ACHN (cell line): ENCODE measurements around the gene SGPL1.

ENCODE experiments used
- DNase-seq: peaks from one replicate; pipeline ENCODE4 v3.0.0-alpha.2; 2015
- in situ Hi-C: cut with HindIII; loops from 2 replicates; pipeline ENCODE4 v1.10.0; 2017; ENCODE audit warnings: low sequenced_read_pairs, low pct_ligation_motif_present, low pct_unique_long_range_greater_than_20kb

Gene SGPL1

DNA sequence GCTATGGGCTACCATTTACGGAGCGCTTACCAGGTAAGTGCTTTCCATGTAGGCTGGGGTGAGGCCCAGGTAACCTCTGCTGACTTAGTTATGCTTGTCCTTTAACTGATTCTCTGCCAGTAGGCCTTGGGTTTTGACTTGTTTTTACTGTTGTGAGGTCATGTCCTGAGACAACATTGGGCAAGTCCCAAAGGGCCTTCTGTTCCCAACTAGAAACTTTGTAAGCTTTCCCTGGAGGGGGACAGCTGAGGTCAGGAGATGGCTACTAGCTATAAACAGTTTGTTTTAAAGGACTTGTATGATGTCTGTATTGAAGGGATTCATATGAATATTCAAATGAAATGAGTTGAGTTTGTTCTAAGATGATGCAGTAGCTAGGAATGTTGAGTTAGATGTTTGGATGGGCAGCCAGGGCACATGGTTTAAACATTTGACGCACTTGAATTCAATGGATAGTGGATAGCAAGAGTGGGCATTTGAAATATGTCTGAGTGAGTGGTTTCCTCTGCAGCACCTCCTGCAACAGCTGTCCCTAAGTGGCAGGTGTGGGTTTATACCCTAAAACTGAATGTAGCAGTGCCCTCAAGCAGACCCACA, 10.0 kb upstream of the SGPL1 start:
- DNase-seq: no peak
- in situ Hi-C loops: no loop called here

GRCh38 chr10:70806841-70807240, 8.9 kb upstream of the SGPL1 start:
- no peak for DNase-seq
- in situ Hi-C loops: no loop called here

DNA sequence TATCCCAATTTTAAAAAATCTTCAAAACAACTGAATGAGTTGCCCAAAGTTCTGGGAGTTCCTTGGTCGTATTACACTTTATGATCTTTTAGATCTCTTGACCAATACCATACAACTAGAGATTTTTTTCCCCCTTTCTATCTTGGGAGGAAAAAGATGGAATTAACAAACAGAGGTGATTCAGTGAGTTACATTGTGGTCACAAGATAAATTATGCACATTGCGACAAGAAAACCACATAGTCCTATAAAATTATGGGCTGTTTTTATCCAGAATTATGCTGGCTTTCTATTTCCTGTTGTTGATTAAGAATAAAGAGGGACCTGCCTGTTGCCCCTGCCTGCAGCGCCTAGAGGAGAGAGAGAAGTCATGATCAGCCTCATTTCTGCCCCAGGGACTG, 8.2 kb upstream of the SGPL1 start:
- DNase-seq: no peak
- in situ Hi-C loops: no loop called here

DNA sequence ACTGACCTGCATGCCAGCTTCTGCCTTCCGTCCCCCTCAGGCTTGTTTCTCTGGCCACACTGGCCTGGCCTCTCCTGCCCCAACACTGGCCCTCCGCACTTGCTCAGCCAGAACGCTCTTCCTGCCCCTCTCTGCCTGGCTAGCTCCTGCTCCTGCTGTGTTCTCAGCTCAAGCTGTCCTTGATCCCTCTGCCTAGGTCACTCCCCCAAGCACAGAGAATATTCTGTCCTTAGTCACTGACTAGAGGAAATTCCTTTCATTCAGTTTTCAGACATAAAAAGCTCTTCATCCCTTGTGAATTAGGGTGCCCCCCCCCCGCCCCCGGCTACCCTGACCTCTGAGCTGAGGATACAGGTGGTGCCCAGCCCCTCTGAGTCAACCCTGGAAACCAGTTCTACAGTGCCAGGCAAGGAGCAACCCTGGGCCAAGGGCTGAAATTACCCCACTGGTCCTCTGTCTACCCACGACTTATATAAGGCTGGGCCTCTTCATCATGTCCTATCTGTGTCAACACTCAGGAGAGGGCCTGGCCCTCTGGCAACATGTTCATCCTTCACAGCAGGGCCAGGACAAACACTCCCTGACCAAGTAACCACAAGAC, 6.6 kb upstream of the SGPL1 start:
- in situ Hi-C loops: no loop called here
- DNase-seq: no peak

GRCh38 chr10:70809726-70810125, 6.0 kb upstream of the SGPL1 start:
- in situ Hi-C loops: no loop called here
- DNase-seq: no peak

GRCh38 chr10:70810967-70811366, 4.8 kb upstream of the SGPL1 start:
- no peak for DNase-seq

DNA sequence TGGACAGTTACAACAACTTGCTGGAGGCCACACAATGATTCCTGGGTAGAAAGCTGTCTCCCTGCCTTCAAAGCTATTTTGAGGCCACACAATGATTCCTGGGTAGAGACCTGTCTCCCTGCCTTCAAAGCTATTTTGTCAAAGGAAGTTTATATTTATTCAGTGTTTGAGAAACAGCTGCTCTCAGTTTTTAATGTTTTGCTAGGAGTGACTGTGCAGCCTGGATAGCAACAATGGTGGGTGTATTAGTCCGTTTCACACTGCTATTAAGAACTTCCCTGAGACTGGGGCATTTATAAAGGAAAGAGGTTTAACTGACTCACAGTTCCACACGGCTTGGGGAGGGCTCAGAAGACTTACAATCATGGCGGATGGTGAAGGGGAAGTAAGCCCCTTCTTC, 3.9 kb upstream of the SGPL1 start:
- in situ Hi-C loops: no loop called here
- DNase-seq: no peak

More at GRCh38 chr10:70810967-70811366, 4.8 kb upstream of the SGPL1 start:
- in situ Hi-C loops: no loop called here

- in situ Hi-C loops: no loop called here
- no peak for DNase-seq
Observed at GRCh38 chr10:70812814-70813213, 2.9 kb upstream of the SGPL1 start.

- no peak for DNase-seq
Observed at GRCh38 chr10:70814126-70814525, 1.6 kb upstream of the SGPL1 start.

DNA sequence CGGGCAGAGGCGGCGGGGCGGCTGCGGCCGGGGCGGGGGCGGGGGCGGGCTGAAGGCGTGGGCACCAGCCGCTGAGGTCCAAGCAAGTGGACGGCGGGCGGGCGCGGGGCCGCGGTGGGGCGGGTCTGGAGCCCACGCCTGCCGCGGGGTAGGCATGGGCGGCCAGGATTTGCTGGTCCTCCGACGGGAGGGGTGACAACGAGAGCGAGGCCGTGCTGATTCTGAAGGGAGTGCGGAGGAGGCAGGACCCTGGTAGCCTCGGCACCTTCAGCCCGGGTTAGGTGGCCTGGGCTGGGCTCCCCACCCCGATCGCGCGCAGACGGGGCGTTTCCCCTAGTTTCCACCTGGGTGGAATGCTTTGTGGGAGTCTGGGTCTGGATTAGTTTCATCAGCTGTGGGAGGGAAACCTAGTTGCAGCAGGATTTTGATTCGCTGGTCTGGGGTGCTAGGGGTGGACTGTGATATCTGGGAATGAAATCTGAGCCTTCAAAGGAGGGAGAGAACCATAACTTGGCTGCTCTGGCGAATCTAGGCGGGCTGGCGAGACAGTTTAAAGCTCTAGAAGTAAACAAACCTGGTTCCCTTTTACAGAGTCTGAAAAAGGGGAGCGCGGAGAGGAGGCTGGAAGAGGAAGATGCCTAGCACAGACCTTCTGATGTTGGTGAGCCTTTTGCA, 609 bp downstream of the SGPL1 start:
- DNase-seq: peak; percentile 91
- in situ Hi-C loops: no loop called here

More at GRCh38 chr10:70814126-70814525, 1.6 kb upstream of the SGPL1 start:
- in situ Hi-C loops: no loop called here

DNA sequence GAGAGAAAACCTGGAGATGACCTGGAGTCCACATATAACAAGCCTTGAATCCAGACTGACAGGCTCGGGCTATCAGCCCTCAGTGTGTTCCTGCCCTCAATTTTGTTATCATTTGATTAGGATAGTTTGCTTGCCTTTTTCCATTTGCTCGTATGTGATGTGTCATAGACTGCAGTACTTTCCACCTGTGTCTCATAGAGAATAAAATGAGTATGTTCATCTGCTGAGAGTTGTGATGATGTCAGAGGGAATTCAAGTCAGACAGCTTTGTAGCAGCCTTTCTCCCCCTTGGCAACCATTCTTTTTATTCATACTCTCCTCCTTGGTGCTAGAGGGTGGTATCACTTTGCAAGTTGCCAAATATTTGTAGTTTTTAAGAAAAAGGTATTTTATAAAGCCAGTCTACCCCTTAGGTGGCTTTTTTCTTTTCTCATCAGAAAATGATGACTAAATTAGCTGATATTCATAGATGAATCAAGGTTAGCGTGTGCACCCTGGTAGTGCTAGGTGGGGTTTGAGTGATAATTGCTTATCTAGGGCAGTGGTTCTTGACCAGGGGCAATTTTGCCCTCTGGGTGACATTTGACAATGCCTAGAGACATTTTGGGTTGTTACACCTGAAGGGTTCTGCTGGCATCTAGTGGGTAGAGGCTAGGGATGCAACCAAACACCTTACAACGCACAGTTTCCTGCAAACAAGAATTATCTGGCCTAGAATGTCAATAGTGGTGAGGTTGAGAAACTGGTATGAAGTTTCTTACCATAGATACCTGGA, 5.4 kb downstream of the SGPL1 start:
- DNase-seq: no peak
- in situ Hi-C loops: no loop called here

GRCh38 chr10:70822076-70822820, 6.5 kb downstream of the SGPL1 start:
- DNase-seq: no peak
- in situ Hi-C loops: no loop called here

DNA sequence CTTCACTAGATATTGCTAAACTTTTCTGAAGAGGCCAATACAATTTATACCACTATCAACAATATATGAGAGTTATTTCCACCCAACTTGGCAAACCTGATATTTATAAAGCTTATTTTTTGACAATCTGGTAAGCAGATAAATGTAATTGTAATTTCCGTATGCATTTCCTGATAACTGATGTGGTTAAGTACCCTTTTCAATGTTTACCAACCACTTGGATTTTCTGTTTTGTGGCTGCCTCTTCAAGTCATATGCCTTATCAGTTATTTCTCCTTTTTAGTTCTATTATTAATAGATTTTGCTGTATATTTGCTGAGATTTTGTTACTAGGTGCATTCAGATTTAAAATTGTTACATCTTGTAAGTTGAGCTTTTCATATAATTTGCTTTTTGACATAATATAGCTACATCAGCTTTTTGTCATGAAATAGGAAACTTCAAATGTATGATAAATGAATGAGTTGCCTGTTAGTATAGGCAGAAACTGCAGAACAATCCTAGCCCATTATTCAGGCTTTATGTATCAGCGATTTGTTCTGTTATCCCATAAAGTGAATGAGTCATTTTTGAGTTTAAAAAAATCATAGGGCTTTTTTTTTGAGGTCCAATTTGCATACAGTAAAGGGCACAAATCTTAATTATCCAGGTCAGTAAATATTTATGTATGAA, 11.5 kb downstream of the SGPL1 start:
- in situ Hi-C loops: no loop called here
- no peak for DNase-seq

DNA sequence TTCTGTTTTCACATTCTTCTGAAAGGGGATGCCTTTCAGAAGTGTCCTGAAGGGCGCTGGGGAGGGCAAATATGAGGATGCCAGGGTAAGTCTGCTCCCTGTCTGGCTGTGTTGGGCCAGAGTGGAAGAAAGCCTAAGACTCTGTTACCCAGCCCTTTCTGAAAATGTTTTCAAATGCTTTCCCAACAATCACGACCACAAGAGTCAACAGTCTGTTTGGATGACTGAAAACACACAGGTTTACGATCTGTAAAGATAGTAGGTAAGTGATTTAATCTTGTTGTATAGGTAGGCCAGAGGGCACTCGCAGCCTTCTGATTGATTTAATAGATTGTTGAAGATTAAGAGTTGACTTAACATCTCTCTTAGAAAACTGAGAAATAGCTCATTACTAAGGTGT, 13.2 kb downstream of the SGPL1 start:
- no peak for DNase-seq
- in situ Hi-C loops: no loop called here

- no peak for DNase-seq
- in situ Hi-C loops: no loop called here
Observed at GRCh38 chr10:70829543-70829942, 13.8 kb downstream of the SGPL1 start.

GRCh38 chr10:70830164-70830563, 14.4 kb downstream of the SGPL1 start:
- DNase-seq: no peak

GRCh38 chr10:70832221-70832620, 16.5 kb downstream of the SGPL1 start:
- in situ Hi-C loops: no loop called here
- DNase-seq: no peak

More at GRCh38 chr10:70830164-70830563, 14.4 kb downstream of the SGPL1 start:
- in situ Hi-C loops: no loop called here

DNA sequence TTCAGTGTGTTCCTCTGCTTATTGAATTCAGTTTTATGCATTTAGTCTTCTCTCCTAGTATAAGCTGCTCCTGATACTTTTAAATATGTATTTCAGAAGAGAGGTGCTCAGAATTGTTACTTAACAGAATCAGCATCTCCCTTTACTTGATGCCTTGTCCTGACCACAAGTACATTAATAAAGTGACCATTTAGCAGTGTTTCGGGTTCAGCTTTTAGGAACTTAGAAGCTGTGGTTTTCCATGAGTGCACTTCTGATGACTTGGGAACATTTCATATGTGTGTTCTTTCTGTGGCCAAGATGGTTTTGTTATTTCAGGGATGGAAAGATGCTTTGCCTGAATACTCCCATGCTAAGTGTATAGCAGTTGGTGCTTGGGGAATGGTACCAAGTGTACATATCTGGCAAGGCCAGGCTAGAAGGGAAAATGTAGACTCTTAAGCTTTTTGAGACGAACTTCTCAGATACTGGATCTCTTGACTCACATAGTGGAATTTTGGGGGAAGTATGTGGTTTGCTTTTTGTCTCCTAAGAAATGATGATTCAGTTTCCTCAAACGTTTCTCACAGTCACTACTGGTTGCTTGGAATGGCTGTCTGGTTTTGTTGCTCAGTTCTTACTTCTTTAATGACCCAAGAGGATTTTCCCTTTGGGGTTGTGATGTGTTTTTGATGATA, 17.2 kb downstream of the SGPL1 start:
- peak; percentile 66 for DNase-seq

More for the DNA sequence above, 17.2 kb downstream of the SGPL1 start:
- in situ Hi-C loops: no loop called here
